CD4-positive, alpha-beta T cell treated with Interleukin-12 subunit alpha and Interleukin-12 subunit beta, for 1 hour (primary cell): ENCODE data around the gene UNC5A.

Experiments used
- DNase-seq: peaks from one replicate; pipeline ENCODE4 v3.0.0-alpha.2; 2020

UNC5A gene

DNA sequence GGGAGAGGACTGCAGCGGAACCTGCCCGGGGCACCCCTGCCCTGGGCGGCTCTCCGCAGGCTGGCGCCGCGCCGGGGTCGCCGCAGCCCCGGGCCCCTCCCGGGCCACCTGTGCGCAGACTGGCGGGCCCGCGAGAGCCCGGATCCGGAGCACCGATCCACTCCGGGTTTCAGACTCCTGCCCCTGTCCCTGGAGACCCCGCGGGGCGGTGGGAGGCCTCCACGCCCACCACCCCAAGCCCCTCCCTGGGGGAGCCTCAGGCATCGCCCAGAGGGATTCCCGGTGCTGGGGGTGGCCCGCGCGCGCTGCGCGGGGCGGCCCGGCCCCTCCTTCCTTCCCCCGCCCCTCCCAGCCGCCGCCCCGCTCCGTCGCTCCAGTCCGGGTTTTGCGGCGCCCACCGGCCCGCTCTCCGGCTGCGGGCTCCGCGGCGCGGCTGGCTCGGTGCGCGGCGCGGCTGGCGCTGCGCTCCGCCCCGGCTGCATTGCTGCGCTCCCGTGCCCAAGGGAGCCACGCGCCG is at the start of gene UNC5A:
Gene UNC5A (plus strand): TSS at position 479 of the 517 bp plus-strand sequence. CDS start 192 bp downstream, outside the sequence.
- DNase-seq, result peak; percentile 58

- no peak for DNase-seq
These were observed 48.6 kb upstream of the UNC5A start for GRCh38 chr5:176761755-176762154.

DNA sequence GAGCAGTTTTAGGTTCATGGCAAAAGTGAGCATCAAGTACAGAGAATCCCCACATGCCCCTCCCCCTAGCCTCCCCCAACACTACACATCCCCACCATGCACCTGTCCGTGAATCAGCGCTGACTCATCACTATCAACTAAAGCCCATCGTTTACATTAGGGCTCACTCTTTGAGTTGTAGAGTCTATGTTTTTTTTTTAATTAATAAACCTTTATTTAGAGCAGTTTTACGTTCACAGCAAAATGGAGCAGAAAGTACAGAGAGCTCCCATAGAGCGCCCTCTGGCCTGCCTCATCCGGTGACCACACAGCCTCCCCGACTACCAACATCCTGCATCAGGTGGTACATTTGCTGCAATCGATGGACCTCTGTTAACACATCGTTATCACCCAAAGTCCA is 47.9 kb upstream of the UNC5A start:
- no peak for DNase-seq

GRCh38 chr5:176765687-176766086 is 44.7 kb upstream of the UNC5A start:
- DNase-seq, result no peak

DNA sequence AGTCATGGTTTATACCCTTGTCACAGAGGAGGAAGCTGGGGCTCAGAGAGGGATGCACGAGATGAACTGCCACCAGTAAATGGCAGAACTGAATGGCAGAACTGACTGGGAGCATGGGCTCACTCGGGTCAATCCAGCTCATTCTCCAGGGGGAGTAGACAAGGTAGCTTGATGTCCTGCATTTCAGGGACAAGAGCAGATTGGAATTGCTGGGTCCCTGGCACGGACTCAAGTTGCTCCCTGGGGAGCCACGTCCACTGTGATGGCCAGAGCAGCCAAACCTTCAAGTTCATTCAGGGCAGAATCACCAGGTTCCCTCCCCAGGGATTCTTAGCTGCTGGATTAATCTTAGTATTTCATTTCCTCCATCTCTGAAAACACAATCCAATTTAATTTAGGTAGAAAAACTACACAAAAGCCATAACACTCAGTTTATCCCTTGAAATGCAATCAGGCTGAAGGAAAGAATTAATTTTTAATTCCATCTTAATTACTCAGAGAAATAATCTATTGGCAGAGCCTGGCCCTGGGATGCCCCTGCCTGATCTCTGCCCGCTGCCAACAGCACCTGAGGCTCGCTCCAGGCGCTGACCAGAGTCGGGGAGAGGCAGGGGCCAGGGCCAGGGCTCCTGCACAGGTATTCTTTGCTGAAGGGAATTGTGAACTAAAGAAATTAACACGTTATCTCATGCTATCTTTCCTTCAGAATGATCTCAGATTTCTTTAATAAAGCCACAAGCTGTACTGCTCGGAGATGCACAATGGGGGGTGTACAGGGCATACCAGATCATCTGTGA is 42.0 kb upstream of the UNC5A start:
- DNase-seq, result no peak

DNA sequence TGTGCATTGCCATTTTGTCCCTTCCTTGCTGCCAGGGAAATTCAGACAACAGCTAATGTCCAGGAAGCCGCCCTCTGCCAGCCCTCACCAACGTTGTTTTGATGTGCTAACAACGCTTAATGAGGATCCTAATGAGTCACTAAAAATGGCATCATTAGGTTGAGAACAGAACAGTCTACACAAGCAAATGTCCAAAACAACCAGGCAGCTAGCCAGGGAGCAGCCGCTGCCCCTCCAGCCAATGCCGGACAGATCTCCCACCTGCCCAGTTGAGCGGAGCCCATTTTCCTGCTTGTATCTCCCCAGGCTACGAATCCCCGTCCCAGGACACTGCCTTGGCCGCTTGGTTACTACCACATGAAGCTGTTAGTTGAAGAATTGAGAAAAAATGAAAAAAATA is 40.4 kb upstream of the UNC5A start:
- no peak for DNase-seq

DNA sequence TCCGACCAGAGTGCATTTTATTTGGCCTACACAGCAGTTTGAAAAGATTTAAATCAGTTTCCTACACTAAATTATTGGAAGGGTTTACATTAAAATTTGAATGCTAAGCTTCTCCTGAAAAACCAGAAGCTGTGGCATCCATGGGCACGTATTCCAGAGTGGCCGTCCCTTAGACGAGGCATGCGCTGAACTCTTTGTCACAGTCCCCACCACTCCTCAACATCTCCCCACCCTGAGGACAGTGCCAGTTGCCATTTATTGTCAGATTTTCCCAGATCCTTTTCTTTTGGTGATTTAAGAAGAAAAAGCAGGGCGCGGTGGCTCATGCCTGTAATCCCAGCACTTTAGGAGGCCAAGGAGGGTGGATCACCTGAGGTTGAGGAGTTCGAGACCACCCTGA is 39.9 kb upstream of the UNC5A start:
- no peak for DNase-seq

DNA sequence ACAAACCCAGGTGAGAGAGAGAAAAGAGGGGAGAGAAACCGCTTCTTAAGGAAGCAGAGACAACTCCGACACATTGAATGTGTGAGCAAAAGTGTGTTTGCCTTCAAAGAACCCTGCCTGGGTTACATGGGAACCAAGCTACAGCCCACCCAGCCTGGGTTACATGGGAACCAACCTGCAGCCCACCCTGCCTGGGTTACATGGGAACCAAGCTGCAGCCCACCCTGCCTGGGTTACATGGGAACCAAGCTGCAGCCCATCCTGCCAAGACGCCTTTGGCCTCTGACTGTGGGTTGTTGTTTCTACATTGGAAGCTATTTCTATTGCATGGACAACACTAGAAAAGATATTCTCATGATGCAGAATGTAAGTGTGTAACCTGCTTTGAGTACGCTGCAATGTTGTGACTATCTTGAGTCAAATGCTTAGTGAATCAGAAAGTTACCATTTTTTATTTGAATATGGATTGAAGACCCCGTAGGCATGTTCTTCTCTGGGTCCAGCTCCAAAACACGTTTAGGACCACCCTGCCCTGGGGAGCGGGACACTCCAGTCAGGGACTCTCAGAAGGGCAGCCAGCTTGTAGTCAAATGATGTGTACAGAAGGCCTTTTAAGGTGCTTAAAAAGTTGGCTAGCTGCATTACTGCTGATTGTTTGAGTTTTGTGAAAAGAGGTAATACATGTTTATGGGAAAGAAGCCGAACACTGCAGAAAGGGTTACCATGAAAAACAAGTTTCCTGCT is 39.1 kb upstream of the UNC5A start:
- DNase-seq, result no peak

DNA sequence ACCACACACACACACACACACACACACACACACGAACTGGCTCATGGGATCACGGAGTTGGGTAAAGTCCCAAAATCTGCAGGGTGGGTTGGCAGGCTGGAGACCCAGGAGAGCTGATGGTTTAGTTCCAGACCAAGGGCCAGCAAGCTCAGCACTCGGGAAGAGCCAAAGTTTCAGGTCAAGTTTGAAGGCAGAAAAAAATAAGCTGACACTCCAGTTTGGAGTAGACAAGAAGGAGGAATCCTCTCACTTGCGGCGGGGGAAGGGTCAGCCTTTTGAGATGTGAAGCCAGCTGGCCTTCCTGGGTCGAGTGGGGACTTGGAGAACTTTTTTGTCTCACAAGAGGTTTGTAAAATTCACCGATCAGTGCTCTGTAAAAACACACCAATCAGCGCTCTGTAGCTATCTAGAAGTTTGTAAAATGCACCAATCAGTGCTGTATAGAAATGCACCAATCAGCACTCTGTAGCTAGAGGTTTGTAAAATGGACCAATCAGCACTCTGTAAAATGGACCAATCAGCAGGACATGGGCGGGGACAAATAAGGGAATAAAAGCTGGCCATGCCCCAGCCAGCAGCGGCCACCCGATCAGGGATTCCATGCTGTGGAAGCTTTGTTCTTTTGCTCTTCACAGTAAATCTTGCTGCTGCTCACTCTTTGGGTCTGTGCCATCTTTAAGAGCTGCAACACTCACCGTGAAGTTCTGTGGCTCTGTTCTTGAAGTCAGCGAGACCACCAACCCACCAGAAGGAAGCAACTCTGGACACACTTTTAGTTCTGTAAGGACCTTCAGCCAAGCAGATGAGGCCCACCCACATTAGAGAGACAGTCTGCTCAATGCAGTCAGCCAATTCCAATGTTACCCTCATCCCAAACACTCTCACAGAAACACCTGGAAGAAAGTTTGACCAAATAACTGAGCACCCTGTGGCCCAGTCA is 37.8 kb upstream of the UNC5A start:
- no peak for DNase-seq

DNA sequence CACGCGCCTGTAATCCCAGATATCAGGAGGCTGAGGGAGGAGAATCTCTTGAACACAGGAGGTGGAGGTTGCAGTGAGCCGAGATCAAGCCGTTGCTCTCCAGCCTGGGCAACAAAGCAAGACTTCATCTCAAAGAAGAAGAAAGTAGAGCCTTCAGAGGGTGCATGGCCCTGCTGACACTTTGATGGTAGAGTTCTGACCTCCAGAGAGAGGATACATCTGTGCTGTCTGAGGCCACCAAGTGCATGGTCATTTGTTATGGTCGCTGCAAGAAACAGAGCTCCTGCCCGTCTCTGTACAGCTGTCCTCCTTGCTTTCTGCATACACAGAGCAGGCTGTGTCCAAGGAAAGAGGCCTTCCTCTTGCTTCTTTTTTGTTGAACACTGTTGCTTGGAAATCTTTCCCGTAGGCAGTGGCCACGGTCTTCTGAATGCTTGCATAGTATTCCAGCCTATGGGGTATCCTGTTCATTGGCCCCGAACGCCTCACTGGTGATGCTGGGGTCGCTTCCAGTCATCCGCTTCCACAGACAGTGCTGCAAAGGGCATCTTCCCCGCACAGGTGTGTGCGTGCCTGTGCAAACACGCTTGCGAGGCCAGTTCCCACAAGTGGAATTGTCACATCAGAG is 36.8 kb upstream of the UNC5A start:
- DNase-seq, result no peak

- DNase-seq, result no peak
These were observed 35.9 kb upstream of the UNC5A start for GRCh38 chr5:176774216-176775171.

DNA sequence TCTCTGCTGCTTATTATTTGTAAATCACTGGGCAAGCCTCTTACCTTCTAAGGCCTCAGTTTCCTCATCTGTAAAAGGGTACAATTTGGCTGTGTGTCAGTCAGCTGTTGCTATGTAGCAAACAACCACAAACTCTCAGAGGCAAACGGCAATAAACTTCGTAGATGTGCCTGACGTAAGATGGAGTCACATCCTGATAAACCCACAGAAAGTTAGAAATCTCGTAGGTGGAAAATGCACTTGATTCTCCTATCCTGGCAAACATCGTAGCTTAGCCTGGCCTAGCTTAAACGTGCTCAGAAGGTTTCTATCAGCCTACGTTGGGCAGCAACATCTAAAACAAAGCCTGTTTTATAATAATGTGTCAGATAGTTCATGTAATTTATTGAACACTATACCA is 35.0 kb upstream of the UNC5A start:
- DNase-seq, result no peak

DNA sequence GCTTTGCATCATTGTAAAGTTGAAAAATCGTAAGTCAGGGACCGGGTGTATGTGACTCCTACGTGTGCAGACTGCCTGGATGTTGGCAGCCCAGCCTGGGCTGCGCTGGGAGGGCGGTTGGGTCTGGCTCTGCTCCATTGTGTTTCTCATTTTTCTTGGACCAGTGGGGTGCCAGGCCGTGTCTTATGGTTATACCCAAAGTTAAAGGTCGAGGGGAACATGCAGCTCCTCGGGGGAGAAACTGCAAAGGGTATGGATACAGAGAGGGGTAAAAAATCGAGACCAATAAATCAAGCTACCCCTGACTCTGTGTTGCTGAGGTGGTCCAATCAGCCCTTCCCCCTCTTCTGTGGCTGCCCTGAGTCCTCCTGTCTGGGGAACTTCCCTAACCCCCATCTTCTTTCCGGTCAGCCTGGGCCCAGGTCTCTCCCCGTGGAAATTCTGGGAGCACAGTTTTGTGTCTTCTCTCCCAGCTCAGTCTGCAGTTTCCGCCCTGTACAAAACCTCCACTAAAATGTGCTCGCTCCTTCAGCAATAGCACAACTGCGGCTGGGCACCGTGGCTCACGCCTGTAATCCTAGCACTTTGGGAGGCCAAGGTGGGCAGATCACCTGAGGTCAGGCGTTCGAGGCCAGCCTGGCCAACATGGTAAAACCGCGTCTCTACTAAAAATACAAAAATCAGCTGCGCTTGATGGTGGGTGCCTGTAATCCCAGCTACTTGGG is 34.1 kb upstream of the UNC5A start:
- DNase-seq, result no peak

DNA sequence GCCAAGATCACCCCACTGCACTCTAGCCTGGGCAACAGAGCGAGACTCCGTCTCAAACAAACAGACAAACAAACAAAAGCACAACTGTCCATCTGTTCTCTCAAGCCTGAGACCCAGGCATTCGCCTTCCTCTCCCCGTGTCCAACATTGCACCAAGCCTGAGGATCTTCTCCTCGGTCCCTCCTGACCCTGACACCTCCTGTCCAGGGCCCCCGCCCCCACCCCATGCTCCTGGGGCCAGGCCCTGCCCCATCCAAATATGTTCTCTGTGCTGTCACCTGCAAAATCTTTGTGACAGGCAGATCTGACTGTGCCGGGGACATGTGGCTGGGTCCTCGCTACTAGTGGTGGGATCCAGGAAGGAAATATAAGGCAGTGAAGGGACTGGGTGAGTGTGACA is 33.4 kb upstream of the UNC5A start:
- DNase-seq, result no peak

DNA sequence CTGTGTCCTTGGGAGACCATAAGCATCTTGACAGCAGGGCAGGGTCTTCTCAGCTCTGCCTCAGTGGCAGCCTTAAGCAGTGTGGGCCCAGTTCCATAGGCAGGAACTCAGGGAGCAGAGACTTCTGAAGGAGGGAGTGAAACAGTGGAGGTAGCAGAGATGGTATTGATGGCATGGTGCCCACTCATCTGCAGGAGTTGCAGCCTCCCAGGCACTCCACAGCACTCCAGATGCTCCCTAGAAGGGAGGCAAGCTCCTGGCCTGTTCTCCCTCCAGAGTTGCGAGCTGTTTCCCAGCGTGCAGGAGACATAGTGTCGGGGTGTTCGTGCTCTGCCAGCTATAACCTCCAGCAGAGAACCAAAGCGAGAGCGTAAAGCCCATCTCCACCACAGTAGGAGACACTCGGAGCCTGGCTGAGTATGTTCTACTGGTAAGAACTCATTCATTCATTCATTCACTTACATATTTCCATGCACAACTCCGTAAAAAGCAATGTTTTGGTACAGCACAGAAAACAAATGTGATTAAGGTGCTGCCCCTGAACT is 31.4 kb upstream of the UNC5A start:
- no peak for DNase-seq

DNA sequence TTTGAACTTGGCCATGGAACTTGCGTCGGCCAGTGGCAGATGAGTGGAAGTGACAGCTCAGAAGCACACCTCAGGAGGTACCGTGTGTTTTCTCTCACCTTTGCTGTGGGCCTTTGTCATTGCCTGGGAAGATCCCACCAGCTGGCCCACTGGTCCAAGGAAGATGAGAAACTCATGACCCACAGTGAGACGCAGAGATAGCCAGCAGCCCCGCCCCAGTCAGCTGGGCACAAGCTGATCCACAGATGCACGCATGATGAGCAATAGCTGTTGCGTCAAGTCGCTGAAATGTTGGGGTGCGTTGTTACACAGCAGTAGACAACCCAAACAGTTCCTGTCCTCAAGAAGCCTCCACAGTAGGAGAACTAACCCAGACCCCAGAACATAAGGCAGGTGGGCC is 30.8 kb upstream of the UNC5A start:
- no peak for DNase-seq

GRCh38 chr5:176780176-176781053 is 29.9 kb upstream of the UNC5A start:
- DNase-seq, result no peak

DNA sequence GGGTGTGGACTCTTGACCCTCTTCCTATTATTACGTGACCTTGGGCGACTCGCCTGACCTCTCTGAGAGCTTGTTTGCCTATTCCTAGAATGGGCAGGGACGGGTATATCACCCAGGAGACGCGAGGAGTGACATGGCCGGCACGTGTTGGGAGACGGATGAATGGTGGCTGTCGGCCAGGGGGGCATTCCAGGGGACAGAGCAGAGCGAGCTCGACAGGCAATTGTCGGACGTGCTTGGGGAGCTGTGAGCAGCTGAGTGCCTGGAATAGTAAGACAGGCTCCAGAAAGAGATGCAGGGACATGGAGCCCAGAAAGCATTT is 29.3 kb upstream of the UNC5A start:
- no peak for DNase-seq
